Choroid plexus epithelial cell (primary cell): ENCODE results near the gene LAPTM4A.
"Not testable (repeated sequence)": the region's sequence is repeated elsewhere in the genome, so short reads cannot be mapped to it uniquely, and the experiment has no call there.

Experiments
- DNase-seq: peaks from one replicate; pipeline ENCODE4 v3.0.0-alpha.2; 2010; ENCODE audit warnings: low read depth
- H3K4me3 ChIP-seq: 2 replicates; pipeline ENCODE4 v1.5.1; 2011; ENCODE audit warnings: low read depth, mild to moderate bottlenecking, control low read depth, low read length, moderate library complexity
- CTCF ChIP-seq: conservative IDR thresholded peaks from 2 replicates; pipeline ENCODE4 v1.5.1; 2011; ENCODE audit warnings: low read depth, mild to moderate bottlenecking, control low read depth, inconsistent platforms, low read length, moderate library complexity

Gene LAPTM4A

GRCh38 chr2:20049637-20050036, 1.8 kb downstream of the LAPTM4A start:
- TF ChIP-seq CTCF: no peak
- peak; percentile 43 for DNase-seq

DNA sequence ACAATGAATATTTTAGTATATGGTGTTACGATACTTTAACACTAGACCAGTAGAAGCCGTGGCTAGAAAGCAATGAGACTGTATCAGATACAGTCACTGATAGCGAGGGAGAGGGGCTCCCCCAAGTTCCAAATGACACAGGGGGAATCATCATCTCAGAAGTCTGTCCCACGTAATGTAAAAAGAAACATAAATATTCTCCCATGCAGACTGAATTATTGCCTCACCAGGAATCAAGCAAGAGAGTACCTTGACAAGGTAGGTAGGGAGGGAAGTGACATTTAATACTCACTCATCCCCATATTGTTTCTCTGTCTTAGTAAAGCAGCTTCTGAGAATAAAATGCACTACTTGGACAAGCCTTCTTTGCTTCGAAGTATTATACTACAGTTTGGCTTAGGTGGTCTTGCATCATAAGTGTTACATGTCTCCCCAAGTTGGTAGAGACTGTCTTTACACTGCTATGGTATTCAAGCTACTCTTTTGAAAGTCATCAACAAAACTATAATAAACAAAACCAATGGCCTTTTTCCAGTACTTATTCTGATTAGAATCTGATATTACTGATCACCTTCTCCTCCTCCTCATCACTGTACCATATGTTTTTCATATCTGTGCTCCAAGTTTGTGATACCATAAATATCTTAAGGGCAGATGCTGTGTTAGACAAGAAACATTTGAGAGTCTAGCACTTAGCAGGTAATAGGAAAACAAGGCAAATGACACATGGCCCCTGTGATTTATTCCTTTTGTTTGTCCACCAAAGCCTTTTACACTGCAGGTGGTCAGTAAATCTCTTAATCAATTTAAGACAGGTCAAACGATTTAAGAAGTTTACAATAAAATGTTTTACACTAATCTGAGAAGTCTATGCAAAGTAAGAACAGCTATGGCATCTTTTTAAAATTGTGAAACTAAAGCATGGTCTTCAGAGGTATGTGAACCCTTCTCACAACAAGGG, 2.7 kb downstream of the LAPTM4A start:
- H3K4me3 ChIP-seq: peak overlapping the region; percentile 92
- DNase-seq: peak; percentile 31
- no peak for TF ChIP-seq CTCF

More at GRCh38 chr2:20049637-20050036, 1.8 kb downstream of the LAPTM4A start:
- peak overlapping the region; percentile 92 for H3K4me3 ChIP-seq

DNA sequence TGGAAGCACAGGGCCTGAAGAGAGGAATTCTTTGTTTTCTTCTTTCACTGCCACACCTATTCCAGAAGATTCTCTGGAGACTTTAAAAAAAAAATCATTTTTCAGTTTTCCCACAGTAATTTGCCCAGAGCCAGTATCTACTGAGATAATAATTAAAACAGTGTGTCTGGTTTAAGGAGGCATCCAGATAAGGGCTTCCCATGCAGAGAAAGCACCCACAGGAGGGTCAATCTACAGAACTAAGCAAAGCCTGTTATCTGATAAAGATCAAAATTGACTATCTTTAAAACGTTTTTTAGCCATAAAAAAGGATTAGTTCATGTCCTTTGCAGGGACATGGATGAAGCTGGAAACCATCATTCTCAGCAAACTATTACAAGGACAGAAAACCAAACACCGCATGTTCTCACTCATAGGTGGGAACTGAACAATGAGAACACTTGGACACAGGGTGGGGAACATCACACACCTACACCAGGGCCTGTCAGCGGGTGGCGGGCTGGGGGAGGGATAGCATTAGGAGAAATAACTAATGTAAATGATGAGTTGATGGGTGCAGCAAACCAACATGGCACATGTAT, 5.6 kb downstream of the LAPTM4A start:
- DNase-seq, H3K4me3 ChIP-seq: not testable (repeated sequence)

DNA sequence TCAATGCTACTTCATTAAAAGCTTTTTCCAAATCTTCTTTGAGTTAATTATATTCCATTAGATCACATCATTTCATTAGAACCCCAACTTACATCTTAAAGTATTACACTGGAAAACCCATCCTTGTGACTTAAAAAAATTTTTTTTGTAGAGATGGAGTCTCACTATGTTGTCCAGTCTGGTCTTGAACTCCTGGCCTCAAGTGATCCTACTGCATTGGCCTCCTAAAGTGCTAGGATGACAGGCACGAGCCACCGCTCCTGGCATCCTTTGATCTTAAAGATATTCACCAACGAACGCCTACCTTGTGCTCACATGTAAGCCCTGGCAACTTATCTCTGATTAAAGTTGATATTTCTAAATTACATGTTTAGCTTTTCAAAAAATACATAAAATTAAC, 6.7 kb downstream of the LAPTM4A start:
- DNase-seq: no peak
- H3K4me3 ChIP-seq: no peak overlapping the region
- TF ChIP-seq CTCF: no peak

DNA sequence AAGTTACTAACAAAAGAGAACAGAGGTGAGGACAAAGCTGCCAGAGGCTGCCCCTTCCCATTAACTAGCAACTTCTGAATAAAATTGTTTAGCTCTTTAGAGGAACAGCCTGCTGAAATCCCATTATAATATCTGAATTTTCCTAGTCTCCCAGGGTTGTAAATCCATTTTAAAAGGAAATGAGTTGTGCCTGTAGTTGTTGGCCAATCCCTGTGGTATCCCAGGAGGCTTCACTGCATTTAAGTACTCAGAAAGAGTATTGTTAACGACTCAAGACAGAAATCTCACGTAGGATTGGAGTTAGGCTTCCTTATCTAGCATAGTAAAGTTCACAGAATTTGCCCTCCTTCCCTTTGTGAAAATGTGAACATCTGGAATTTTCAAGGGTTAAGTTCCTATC, 8.9 kb downstream of the LAPTM4A start:
- TF ChIP-seq CTCF: no peak
- no peak overlapping the region for H3K4me3 ChIP-seq
- peak; percentile 46 for DNase-seq

DNA sequence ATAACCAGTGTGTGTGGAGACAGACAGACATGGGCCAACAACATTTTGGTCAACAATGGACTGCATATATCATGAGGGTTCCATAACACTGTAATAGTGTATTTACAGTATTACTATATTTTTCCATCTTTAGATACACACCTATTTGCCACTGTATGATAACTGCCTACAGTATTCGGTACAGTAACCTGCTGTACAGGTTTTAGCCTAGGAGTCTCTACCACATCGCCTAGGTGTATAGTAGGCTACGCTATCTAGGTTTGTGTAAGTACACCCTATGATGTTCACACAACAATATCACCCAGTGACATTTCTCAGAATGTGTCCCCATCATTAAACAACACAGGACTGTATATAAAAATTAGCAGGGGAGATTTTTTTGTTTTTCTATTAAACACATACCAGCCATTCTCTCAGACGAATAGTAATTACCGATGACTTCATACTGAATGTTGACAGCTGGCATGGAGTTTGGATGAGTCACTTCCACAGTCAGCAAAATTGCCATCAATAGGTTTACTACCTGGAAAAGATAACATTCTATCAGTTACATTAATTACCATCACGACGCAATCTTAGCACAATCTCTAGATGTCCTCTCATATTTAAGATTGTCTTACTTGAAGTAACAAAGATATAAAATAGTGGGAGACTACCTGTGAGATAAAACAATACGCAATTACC, 10.8 kb downstream of the LAPTM4A start:
- no peak overlapping the region for H3K4me3 ChIP-seq
- DNase-seq: no peak
- no peak for TF ChIP-seq CTCF

- H3K4me3 ChIP-seq: no peak overlapping the region
- no peak for TF ChIP-seq CTCF
- DNase-seq: no peak
Observed at GRCh38 chr2:20037660-20038059, 13.8 kb downstream of the LAPTM4A start.
